Kasumi-1 (cell line): Measurements from ENCODE around the gene FAM81A.
"Not testable (repeated sequence)": the region's sequence is repeated elsewhere in the genome, so short reads cannot be mapped to it uniquely, and the experiment has no call there.

Experiments used
- DNase-seq, 2 experiments: peaks; one replicate each; lab custom pipeline; 2025; lab: John Stamatoyannopoulos, UW

The FAM81A gene

DNA sequence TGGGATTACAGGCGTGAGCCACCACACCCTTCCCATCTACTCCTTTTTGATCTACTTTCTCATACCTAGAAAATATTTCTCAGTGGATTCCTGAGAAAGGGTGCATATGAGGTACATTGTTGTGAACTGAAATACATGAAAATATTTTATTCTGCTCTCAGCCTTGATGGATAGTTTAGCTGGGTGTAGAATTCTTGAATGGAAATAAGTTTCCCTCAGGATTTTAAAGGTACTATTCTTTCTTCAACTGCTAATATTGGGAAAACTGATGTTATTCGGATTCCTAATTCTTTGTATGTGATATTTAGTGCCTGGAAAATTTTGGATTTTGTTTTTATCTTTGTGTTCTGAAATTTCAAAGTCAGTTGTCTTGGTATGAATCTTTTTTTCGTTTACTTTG is 9.1 kb upstream of the FAM81A start:
- DNase-seq: not testable (repeated sequence)

DNA sequence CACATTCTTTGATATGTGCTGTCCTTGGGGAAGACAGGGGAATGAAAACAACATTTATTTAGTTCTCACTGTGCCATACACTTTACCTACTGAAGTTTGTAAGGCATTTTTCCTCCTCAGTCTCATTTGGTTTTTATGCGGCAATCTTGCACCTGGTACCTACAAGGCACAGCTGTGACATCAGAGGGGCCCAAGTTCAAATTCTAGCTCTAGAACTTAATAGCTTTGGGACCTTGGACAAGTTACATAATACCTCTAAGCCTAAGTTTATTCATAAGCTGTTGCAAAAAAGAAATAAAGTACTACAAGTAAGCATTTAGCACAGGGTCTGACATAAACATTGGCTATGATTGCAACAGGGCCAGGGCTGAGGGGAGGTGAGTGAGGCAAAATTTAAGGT is 5.6 kb upstream of the FAM81A start:
- no peak for DNase-seq

DNA sequence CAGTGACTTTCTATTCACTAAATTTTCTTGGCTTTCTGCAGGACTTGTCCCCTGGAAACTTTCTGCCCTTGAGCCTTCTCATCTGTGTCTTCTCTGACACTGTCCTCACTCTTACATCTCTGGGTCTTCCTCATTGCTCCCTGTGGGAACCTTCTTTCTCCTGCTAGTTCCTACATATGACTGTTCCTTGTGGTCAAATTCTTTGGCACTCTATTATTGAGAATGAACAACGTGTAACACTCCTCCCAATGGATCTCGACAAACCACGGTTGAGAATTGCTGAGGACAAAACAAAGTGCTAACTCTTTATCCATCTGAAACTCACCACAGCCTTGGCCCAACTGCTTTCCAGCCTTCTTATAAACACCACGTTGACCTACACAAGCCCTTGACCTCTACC is 3.5 kb upstream of the FAM81A start:
- DNase-seq: no peak

DNA sequence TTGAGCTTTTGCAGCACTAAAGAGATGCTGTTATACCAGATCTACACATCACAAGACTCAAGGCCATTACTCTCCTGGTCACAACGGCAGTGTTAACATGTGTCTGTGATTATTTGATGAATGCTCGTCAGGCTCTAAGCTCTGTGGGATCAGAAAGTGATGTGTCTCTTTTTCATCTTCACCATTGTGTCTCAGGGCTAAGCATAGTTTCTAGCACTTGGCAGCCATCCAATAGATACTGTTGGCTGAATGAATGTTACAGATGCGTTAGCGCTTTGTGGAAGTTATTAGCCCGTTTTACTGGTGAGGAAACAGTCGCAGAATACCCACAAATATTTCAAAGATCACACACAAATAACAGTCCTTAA is 1.2 kb upstream of the FAM81A start:
- DNase-seq: no peak

DNA sequence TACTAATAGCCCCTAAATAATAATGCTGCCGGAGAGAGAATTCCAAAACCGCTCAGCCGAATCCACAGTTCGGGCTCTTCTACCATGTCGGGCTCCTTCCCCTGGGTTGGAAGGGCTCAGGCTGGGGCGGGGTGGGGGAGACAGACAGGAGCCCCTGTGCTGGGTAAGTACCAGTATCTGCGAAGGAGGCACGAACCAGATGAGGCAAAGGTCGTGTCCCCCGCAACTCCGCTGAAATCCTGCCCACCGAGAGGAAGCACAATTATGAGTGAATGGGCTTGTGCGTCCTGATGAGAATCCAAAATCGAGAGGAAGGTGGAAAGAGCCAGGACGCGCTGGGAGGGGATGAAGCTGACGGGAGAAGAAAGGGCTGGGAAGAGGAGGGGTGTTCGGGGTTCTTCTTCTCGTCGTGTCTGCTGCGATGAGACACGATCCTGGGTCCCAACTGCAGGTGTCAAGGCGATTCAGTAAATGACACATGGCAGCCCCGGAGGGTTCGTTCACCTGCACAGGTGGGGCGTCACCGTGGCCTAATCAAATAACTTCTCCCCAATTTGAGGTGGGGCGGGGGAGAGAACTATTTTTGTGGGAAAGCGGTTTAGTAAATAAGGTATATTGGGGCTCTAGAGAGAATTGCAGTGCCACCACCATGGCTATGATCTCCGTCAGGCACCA is 707 bp upstream of the FAM81A start:
- DNase-seq: no peak

DNA sequence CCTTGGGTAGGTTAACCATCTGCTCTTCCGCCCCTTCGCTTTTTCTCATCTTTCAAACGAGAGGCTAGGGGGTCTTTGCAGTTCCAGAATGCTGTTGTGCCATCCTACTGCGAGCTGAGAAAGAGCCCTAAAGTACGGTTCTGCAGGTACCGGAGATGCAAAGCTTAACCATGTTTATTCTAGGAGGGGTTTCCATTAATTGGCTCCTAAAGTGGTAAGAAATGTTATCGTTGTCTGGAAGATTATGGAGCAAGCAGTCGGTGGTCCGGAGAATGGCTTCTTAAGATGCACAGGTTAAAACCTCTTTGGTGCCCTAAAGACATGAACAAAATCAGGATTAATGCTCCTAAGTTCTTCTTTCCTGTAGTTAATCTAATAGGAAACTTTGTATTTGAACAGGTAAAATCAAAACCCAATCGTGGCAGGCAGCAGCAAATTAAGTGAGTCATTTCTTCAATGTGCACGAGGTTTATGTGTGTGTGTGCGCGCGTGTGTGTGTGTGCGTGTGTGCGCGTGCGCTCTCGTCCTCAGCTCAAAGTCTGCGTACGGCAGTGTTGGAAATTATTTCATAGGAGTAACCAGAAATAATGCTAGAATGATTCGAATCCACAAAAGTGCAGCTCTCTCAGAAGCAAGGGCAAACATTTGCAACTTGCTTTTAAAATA is 772 bp downstream of the FAM81A start:
- DNase-seq: no peak

DNA sequence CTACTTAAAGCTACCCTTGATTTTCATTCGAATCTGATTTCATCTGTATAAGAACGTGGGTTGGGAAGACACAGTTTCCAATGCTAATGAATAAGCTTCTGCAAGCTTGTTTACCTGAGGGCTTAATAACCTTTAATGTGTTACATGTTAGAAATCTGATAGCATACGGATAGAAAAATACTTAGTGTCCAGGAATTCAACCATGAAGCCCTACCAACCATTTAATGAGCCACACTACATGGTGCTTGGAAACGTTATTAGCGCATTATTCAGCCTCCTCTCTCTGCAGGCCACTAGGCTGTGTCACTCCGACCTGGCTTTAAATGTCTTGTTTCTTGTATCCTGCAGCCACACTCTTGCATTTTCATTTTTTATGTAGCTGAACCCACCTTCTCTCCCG is 1.6 kb downstream of the FAM81A start:
- peak in 1 of 2 experiments; percentile 1 for DNase-seq

DNA sequence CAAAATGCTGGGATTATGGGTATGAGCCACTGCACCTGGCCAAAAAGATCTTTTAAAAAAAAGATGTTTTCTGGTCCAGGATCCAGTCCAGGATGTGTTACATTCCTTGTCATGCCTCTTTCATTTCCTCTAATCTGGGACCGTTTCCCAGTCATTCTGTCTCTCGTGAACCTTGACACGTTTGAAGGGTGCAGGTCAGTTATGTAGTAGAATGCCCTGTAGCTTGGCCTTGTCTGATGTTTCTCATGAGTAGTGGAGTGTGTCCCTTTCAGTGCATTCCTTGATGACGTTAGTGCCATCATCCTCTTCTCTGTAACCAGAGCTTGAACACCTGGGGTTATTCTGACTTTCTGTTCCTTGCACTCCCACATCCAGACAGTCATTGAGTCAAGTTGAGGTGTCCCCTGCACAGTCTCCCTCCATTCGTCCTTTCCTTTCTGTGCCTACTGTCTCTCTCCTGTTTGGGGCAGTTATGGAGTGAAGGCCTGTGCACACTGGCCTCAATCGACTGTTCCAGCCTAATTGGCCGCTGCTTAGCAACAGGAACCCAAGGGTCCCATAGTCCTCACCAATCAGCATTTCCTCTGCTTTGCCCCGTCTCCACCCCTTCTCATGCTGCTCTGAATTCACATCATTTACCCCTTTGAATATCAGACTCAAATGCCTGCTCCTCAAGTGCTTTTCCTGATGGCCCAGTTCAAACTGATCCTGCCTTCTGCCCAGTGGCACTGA is 5.5 kb downstream of the FAM81A start:
- no peak for DNase-seq

DNA sequence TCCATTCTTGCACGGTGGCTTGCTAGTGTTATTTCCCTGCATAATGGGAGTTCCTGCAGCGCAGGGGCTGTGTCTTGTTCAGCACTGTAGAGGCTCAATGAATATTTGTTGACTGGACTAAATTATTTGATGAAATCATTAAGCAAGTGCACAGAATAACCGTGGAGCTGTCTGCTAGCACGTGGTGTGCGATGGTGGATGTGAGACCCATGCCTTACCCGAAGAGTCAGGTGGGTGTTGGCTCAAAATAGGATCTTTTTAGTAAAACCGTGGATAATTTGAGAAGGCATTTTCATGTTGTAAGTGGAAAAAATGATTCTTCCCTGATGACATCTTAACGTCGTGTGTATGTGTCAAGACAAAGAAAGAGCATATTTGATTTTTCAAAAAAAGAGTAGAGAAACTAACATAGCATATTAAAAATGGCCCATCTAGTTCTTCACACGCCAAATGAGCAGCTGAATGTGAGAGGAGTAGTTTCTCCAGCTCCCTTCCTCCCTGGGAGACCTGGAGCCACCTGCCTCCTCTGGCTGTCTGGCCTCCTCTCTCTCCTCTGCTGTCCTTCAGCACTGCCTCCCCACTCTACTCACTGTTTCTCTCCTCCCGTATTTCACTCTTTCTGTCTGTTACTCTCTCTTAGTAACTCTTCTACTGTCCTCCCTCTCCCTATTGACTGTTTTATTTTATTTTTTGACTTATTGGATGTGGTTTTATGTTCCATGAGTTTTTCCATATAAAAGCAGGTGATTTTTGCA is 6.3 kb downstream of the FAM81A start:
- no peak for DNase-seq

DNA sequence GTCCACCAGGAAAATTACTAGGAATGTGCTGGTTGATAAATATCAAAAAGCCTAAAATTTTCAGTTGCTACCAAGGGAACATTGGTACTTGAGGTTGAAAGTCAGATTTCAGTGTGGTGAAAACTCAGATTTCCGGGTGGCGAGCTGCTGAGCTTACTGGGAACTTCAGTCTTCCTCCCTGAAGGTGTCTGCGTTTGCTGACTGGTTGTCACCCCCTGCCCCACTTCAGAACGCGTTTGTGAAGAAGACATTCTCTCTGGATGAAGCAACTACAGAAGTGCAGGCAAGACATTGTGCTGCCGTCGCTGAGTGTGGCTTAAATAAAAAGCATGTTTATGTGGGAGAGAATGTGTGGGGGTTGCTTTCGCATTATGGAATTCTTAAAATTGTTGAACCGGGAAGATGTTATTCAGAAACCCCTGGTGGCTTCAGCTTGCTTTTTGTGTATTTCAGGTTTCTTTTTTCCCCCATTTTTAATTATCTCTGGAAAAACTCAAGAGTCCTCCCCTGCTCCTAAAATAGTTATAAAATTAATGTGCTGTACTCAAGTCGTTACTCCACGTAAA is 7.1 kb downstream of the FAM81A start:
- DNase-seq: no peak

DNA sequence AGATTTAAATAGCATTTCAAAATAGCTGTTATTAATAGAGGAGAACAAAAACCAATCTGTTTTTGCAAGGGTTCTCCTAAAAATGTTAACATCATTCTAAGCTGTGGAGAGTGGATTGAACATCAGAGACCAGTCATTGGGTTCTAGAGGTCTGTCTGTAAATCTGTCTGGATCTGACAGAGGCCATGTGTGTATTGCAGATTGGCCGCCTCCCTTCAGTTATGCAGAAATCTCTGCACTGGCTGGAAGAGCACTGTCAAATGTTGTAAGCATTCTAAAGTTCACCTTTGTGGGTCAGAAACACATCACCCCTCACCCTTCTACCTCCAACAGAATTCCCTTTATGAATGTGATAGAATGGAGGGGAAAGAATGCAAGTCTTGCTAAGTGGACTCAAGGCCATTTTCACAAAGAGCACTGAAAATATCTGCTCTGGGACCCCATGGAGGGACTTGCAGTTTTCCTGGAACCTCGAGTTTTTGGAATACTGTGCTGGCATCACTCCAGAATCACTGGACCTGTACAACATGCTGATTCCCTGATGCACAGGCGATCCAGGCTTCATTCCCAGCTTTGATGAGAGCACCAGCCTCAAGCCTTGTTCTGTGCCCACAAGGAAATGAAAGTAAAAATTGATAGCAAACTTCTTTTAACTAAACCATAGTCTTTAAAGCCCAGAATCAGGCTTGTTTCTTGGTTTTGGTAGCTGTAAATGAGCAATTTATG is 8.4 kb downstream of the FAM81A start:
- DNase-seq: no peak

DNA sequence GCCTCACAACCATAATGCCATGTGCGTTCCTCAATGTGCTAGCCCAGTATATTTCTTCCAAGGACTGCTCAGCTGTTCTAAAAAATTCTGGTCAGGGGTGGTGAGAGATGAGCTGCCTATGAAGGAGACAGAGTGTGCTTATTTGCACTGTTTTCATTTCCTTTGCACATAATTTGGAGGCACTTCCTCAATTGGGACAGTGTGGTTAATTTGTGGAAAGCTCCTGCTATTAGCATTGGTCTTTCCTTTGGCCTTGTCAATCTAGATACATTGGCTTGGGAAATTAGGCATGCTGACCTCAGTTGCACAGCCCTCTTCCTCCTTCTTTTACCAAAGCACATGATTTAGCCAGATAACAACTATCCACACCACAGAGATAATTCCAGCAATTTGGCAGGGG is 9.4 kb downstream of the FAM81A start:
- peak in 1 of 2 experiments; percentile 3 for DNase-seq

DNA sequence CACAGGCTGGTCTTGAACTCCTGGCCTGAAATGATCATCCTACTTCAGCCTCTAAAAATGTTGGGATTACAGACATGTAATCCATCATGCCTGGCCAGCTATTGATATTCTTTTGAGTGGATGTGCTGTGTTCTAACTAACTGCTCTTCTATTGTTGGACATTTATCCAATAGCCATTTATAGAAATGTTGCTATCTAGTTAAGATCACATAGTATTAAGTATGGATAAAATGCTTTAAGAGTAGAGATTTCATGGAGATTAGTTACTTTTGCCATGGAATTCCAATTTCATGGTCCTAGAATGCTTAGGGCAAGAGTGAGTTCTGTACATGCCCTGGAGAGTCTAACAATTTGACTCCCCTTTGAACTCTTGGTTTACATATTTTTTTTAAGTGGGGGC is 10.9 kb downstream of the FAM81A start:
- no peak for DNase-seq

DNA sequence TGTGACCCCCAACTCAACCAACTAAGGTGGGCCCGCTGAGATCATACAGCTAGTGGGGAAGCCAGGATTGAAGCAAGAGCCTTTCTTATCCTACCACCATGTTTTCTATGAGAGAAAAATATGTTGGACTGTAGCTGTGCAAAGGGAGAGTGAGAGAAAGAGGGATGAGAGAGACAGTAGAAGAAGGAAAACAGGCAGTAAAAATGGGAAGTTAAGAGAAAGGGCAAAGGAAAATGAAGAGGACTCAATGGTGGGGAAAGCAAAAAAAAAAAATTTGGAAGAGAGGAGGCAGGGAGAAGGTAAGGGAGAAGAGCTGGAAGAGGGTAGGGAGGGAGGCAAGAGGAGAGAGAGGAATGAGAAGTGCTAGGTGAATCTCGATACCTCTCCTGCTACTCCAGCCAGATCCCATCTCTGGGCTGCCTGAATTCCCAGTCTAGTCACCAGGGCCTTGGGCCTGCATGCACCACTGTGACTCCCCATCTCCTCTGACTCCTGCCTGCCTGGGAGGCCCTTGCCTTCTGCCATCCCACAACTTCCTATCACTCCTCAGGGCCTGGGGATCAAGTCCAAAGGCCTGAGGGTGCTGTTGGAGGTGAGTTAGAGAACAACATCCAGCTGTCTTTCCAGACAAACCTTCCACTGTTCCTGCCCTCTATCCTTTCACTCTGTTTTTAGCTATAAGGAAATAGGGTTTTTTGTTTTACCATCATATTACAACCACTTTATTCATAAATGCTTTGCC is 15.7 kb downstream of the FAM81A start:
- no peak for DNase-seq

DNA sequence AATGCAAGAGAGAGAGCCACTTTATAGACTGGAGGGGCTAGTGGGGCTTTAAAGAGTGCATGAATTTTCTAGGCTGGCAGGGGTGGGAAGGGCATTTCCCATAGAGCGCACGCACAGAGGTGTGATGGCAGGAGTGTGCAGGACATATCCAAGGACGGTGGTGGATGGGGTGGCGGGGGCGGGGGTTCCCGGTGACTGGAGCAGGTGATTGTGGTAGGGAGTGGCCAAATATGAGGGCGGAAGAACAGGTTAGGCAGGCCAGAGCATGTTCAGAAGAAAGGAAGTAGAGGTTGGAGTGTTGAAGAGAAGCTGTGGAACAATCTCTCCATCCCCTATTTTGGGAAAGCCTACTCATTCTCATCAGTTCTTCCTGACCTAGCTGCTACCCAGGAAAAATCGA is 18.1 kb downstream of the FAM81A start:
- no peak for DNase-seq

DNA sequence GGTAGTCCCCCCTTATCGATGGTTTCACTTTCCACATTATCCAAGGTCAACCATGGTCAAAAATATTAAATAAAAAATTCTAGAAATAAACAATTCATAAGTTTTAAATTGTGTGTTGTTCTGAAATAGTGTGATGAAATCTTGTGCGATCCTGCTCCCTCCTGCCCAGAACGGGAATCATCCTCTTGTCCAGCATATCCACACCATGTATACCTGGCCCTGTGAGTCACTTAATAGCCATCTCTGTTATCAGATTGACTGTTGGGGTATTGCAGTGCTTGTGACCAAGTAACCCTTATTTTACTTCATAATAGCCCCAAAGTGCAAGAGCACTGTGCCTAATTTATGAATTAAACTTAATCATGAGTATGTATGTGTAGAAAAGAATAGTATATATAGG is 19.1 kb downstream of the FAM81A start:
- no peak for DNase-seq

DNA sequence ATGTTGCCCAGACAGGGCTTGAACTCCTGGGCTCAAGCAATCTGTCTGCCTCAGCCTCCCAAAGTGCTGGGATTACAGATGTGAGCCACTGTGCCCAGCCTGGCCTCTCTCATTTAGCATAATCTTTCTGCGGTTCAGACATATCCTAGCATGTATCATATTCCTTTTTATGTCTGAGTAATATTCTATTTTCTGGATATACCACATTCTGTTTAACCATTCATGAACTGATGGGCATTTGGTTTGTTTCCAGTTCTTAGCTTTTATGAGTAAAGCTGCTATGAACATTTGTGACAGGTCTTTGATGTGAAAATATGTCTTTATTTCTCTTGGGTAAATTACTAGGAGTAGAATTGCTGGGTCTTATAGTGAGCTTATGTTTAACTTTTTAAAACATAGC is 23.5 kb downstream of the FAM81A start:
- no peak for DNase-seq

DNA sequence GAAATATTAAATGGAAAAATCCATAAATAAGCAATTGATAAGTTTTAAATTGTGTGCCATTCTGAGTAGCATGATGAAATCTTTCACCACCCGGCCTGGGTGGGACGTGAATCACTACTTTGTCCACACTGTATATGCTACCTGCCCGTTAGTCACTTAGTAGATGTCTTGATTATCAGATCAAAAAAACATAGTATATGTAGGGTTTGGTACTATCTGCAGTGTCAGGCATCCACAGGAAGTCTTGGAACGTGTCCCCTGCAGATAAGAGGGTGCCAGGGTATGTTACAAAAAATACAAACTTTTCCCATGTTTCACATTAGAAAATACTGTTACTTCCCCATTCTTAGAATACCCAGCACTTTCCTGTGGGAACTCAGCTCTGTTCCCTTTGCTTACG is 35.2 kb downstream of the FAM81A start:
- DNase-seq: no peak

DNA sequence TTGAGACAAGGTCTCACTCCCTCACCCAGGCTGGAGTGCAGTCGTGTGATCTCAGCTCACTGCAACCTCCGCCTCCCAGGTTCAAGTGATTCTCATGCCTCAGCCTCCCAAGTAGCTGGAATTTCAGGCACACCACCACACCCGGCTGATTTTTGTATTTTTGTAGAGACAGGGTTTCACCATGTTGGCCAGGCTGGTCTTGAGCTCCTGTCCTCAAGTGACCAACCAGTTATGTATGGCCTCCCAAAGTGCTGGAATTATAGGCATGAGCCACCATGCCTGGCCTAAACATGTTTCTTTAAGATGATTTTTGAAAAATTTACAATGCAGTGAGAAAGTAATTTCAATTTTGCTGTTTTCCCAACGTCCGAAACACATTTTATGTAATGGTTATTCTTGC is 37.2 kb downstream of the FAM81A start:
- not testable (repeated sequence) for DNase-seq

DNA sequence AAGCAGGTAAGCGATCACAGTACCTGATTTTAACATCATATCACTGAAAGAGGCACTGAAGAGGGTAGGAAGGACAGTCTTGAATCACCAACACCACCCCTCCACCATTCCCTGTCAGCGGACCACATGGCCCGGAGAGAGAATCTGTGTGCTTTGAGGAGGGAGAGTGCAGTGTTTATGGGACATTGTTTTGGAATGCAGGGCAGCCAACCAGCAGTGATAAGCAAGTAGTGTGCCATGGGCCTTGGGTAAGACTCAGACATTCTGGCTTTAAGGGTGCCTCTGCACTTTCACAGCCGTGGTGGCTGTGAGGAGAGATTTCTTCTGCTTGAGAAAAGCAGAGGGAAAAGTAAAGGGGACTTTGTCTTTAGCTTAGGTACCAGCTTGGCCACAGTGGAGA is 46.4 kb downstream of the FAM81A start:
- DNase-seq: no peak

DNA sequence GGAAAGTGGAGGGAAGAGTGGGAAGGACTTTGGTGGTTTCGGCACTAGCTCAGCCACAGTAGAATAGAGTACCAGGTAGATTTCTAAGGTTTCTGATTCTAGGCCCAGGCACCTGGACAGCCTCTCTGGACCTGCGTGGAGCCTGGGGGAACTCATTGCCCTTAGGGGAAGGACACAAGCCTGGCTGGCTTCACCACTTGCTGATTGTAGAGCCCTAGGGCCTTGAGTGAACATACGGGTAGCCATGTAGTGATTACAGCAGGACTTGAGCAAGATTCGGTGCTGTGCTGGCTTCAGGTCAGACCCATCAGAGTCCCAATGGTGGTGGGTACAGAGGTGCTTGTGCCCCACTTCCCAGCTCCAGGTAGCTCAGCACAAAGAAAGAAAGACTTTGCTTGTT is 47.0 kb downstream of the FAM81A start:
- no peak for DNase-seq
